Spleen (tissue), 7 donors: ENCODE results near the gene MAP2.

ENCODE experiments used
- CTCF ChIP-seq, 11 experiments: fragments of 200-600 bp in 7 of 11; fragments of 450-650 bp in 4 of 11; sonication (generic) in 4 of 11; IDR thresholded peaks in 8 of 11; conservative IDR thresholded peaks in 3 of 11; 1 replicate in 7 of 11; 2 replicates in 4 of 11; pipeline versions ENCODE4 v1.4.0 to v1.8.0; 2016 to 2021; ENCODE audit warnings: antibody characterized with exemption in 11 of 11, inconsistent platforms in 4 of 11, mild to moderate bottlenecking in 1 of 11
- POLR2AphosphoS5 ChIP-seq, 3 donors: sonication (generic); formaldehyde crosslinking; IDR thresholded peaks; one replicate each; pipeline ENCODE4 v1.5.1; 2017; ENCODE audit warnings: antibody characterized with exemption in 3 of 3
- donor health status: DM: no; HTN: no; CAD: no; lungs with moderate emphysema.
- donor health status: DM: no; HTN: no; CAD: no.
- donor health status: DM: no; HTN: no; CAD: no.

GRCh38 chr2:209388446-209389037 lies 35.3 kb upstream of the MAP2 start:
- no peak for TF ChIP-seq CTCF (IDR thresholded peaks at IDR 0.05 in 8 of 11, conservative IDR thresholded peaks at IDR 0.05 in 3 of 11)
- no peak for TF ChIP-seq POLR2AphosphoS5 (IDR thresholded peaks at IDR 0.05)
